HepG2 (cell line): ENCODE data around the gene EFNA3. TPM values are rescaled to one million over a fixed set of nuclear protein-coding genes. Genes with fewer than 3 reads are reported as not detected.
A peak's percentile ranks its signal among the peaks of the same experiment; 100 is the strongest.

ENCODE experiments used
- ARNTL ChIP-seq: sonication (generic); formaldehyde crosslinking; IDR thresholded peaks from 2 replicates; pipeline ENCODE4 v1.4.0; 2020; ENCODE audit warnings: mild to moderate bottlenecking, missing genetic modification reagents
- EED ChIP-seq: sonication (generic); formaldehyde crosslinking; IDR thresholded peaks from 2 replicates; pipeline ENCODE4 v1.5.0; 2020; ENCODE audit warnings: mild to moderate bottlenecking, missing genetic modification reagents
- FOSL1 ChIP-seq: sonication (generic); formaldehyde crosslinking; IDR thresholded peaks from 2 replicates; pipeline ENCODE4 v1.9.0; 2021; ENCODE audit warnings: missing genetic modification reagents, borderline replicate concordance
- HDAC6 ChIP-seq: fragments of 200-600 bp; sonication (generic); IDR thresholded peaks from 2 replicates; pipeline ENCODE4 v1.7.0; 2017; ENCODE audit warnings: mild to moderate bottlenecking, antibody characterized with exemption, low read length, low read depth
- KDM3A ChIP-seq: IDR thresholded peaks from 2 replicates; pipeline ENCODE4 v1.6.1; 2018; ENCODE audit warnings: low read depth, missing compliant biosample characterization
- TAF1 ChIP-seq: sonication (generic); formaldehyde crosslinking; IDR thresholded peaks from 2 replicates; pipeline ENCODE4 v1.4.0; 2020; ENCODE audit warnings: missing genetic modification reagents
- ZNF101 ChIP-seq: sonication (generic); formaldehyde crosslinking; IDR thresholded peaks from 2 replicates; pipeline ENCODE4 v1.4.0; 2020; ENCODE audit warnings: mild to moderate bottlenecking, low read depth, missing genetic modification reagents, borderline replicate concordance
- ZNF138 ChIP-seq: sonication (generic); formaldehyde crosslinking; IDR thresholded peaks from 2 replicates; pipeline ENCODE4 v1.5.0; 2020; ENCODE audit warnings: mild to moderate bottlenecking, low read depth, missing genetic modification reagents
- polyA plus RNA-seq, 8 experiments: library from polyadenylated mRNA; depleted of rRNA in 3 of 8; stranded (reverse) in 7 of 8; unstranded in 1 of 8; fragments of >200 nt; fragmentation: Illumina TruSeq in 4 of 8; extraction: Trizol in 4 of 8; gene quantifications; 2 replicates each; pipeline versions ENCODE4 v1.2.1 to v1.2.3, GENCODE V29; 2011 to 2016; ENCODE audit warnings: low read depth in 4 of 8, missing spikeins in 1 of 8, mixed read lengths in 1 of 8; ENCODE audit not compliant: insufficient read depth in 1 of 8
- total RNA-seq, 5 experiments: library from RNA; depleted of rRNA; stranded (reverse); fragments of >200 nt; fragmentation: Illumina TruSeq; extraction: Trizol; gene quantifications; 2 replicates each; pipeline ENCODE4 v1.2.3, GENCODE V29; 2016; ENCODE audit warnings: low read depth in 1 of 5
- TF ChIP-seq, protein P1 (sequence below), 2 experiments: IDR thresholded peaks; 2 replicates each; pipeline ENCODE4 v1.6.1; 2011 to 2012; ENCODE audit warnings: low read length in 2 of 2, borderline replicate concordance in 1 of 2, low read depth in 1 of 2, mild to moderate bottlenecking in 1 of 2, moderate library complexity in 1 of 2
- TF ChIP-seq, protein P2 (sequence below): sonication (generic); formaldehyde crosslinking; IDR thresholded peaks from 2 replicates; pipeline ENCODE4 v1.5.0; 2020; ENCODE audit warnings: missing genetic modification reagents
- TF ChIP-seq, protein P3 (sequence below): sonication (generic); formaldehyde crosslinking; IDR thresholded peaks from 2 replicates; pipeline ENCODE4 v1.4.0; 2020; ENCODE audit warnings: mild to moderate bottlenecking, missing genetic modification reagents, borderline replicate concordance

EFNA3 gene
- total and polyA plus RNA-seq, 2 of the 13 experiments (the other 11 are each of a cell fraction or from before 2014, with no cell fraction given), result 1.0 to 5.7 TPM

DNA sequence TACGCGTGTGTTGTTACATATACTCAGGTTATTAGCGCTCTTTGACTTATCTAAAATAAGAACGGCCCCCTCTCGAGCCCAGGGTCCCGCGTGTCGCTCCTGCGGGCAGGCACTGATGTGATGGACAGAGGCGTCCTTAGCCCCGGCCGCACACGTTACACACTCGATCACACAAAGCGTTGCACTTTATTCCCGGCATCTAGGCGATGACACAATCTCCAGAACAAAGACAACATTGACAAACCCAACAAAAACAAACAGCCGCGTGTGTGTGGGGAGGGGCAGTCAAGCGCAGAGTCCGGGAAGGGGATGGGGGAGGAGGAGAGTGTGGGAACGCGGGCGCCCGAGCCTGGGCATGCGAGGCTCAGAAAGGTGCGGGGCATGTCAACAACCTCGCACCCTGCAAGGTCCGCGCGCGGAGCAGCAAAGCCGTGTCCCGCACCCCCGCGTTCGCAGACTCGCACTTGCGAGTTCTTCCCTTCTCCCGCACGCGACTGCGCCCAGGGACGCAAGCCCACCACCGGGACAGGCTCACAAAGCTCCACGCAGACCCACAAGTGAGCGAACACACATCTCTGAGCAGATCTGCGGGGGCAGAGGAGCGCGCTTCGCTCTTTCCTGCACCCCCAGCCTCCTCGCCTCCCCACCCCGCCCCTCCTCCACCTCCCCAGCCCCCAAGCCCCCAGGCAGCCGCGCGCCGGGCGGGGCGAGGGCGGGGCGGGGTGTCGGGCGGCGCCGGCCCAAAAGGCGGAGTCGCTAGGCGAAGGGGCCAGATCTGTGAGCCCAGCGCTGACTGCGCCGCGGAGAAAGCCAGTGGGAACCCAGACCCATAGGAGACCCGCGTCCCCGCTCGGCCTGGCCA lies 48.7 kb downstream of the EFNA3 start, which contains the start of gene EFNA1 (continued):
- TF ChIP-seq KDM3A (CRISPR knock-in tag) (no peak; the same call in 1 of the 2 replicates), TAF1 (CRISPR knock-in tag) (peak; percentile 90), FOSL1 (CRISPR knock-in tag) (no peak), EED (no peak; the same call in 1 of the 2 replicates), ARNTL (CRISPR knock-in tag) (peak; percentile 97), ZNF101 (CRISPR knock-in tag) (peak; percentile 89; the same call in 1 of the 2 replicates), ZNF138 (peak; percentile 19; the same call in 1 of the 2 replicates), HDAC6 (no peak)
- TF ChIP-seq, protein P1, sequence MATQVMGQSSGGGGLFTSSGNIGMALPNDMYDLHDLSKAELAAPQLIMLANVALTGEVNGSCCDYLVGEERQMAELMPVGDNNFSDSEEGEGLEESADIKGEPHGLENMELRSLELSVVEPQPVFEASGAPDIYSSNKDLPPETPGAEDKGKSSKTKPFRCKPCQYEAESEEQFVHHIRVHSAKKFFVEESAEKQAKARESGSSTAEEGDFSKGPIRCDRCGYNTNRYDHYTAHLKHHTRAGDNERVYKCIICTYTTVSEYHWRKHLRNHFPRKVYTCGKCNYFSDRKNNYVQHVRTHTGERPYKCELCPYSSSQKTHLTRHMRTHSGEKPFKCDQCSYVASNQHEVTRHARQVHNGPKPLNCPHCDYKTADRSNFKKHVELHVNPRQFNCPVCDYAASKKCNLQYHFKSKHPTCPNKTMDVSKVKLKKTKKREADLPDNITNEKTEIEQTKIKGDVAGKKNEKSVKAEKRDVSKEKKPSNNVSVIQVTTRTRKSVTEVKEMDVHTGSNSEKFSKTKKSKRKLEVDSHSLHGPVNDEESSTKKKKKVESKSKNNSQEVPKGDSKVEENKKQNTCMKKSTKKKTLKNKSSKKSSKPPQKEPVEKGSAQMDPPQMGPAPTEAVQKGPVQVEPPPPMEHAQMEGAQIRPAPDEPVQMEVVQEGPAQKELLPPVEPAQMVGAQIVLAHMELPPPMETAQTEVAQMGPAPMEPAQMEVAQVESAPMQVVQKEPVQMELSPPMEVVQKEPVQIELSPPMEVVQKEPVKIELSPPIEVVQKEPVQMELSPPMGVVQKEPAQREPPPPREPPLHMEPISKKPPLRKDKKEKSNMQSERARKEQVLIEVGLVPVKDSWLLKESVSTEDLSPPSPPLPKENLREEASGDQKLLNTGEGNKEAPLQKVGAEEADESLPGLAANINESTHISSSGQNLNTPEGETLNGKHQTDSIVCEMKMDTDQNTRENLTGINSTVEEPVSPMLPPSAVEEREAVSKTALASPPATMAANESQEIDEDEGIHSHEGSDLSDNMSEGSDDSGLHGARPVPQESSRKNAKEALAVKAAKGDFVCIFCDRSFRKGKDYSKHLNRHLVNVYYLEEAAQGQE (IDR thresholded peaks at IDR 0.05; ENCODE audit: borderline replicate concordance in 1 of 2, low read depth in 1 of 2, low read length in 2 of 2), result peak in 1 of 2 experiments; percentile 80; a peak in 2 of 4 replicates
- TF ChIP-seq, protein P2, sequence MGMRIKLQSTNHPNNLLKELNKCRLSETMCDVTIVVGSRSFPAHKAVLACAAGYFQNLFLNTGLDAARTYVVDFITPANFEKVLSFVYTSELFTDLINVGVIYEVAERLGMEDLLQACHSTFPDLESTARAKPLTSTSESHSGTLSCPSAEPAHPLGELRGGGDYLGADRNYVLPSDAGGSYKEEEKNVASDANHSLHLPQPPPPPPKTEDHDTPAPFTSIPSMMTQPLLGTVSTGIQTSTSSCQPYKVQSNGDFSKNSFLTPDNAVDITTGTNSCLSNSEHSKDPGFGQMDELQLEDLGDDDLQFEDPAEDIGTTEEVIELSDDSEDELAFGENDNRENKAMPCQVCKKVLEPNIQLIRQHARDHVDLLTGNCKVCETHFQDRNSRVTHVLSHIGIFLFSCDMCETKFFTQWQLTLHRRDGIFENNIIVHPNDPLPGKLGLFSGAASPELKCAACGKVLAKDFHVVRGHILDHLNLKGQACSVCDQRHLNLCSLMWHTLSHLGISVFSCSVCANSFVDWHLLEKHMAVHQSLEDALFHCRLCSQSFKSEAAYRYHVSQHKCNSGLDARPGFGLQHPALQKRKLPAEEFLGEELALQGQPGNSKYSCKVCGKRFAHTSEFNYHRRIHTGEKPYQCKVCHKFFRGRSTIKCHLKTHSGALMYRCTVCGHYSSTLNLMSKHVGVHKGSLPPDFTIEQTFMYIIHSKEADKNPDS (CRISPR knock-in tag), result no peak
- TF ChIP-seq, protein P3, sequence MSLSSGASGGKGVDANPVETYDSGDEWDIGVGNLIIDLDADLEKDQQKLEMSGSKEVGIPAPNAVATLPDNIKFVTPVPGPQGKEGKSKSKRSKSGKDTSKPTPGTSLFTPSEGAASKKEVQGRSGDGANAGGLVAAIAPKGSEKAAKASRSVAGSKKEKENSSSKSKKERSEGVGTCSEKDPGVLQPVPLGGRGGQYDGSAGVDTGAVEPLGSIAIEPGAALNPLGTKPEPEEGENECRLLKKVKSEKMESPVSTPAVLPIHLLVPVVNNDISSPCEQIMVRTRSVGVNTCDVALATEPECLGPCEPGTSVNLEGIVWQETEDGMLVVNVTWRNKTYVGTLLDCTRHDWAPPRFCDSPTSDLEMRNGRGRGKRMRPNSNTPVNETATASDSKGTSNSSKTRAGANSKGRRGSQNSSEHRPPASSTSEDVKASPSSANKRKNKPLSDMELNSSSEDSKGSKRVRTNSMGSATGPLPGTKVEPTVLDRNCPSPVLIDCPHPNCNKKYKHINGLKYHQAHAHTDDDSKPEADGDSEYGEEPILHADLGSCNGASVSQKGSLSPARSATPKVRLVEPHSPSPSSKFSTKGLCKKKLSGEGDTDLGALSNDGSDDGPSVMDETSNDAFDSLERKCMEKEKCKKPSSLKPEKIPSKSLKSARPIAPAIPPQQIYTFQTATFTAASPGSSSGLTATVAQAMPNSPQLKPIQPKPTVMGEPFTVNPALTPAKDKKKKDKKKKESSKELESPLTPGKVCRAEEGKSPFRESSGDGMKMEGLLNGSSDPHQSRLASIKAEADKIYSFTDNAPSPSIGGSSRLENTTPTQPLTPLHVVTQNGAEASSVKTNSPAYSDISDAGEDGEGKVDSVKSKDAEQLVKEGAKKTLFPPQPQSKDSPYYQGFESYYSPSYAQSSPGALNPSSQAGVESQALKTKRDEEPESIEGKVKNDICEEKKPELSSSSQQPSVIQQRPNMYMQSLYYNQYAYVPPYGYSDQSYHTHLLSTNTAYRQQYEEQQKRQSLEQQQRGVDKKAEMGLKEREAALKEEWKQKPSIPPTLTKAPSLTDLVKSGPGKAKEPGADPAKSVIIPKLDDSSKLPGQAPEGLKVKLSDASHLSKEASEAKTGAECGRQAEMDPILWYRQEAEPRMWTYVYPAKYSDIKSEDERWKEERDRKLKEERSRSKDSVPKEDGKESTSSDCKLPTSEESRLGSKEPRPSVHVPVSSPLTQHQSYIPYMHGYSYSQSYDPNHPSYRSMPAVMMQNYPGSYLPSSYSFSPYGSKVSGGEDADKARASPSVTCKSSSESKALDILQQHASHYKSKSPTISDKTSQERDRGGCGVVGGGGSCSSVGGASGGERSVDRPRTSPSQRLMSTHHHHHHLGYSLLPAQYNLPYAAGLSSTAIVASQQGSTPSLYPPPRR, result peak; percentile 97
